PC-9 (cell line): ENCODE results near the gene TAL1.

ENCODE experiments used
- CTCF ChIP-seq: fragments of 200-600 bp; sonication (generic); conservative IDR thresholded peaks from 2 replicates; pipeline ENCODE4 v1.6.1; 2017; ENCODE audit warnings: mixed run types, antibody characterized with exemption, mild to moderate bottlenecking, moderate library complexity
- EZH2 ChIP-seq: fragments of 200-600 bp; sonication (generic); IDR thresholded peaks from 2 replicates; pipeline ENCODE4 v1.8.0; 2017; ENCODE audit warnings: antibody characterized with exemption, low read depth

- no peak for TF ChIP-seq CTCF
- TF ChIP-seq EZH2, result no peak
These were observed 18.6 kb downstream of the TAL1 start for GRCh38 chr1:47213230-47213963.
